ENCODE measurements around the gene MCRIP2.

DNA sequence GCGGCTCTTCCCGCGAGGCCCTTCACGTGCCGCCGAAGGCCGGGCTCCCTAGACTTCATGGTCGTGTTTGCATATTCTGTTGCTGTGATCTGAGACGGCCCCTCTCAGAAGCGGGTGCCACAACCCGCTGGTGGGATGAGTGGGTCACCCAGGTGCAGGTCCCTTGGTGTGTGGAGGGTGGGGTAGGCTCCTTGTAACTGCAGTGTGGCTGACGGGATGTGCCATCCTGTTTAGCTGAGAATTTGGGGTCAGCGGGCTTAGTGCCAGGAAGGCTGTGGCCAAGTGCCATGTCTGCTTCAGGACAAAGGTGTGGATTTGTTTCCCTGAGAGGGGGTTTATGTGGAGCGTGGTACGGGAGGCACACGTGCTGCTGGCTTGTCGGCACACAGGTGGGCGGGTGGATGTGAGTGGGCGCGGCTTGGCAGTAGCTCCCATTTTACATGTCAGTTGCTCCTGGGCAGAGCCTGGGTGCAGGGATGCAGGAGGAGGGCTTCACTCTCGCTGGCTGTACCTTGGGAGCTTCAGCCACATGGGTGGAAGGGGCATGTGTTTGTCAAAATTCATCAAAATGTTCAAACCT lies 20.0 kb upstream of the MCRIP2 start:
- TF ChIP-seq, protein P1, sequence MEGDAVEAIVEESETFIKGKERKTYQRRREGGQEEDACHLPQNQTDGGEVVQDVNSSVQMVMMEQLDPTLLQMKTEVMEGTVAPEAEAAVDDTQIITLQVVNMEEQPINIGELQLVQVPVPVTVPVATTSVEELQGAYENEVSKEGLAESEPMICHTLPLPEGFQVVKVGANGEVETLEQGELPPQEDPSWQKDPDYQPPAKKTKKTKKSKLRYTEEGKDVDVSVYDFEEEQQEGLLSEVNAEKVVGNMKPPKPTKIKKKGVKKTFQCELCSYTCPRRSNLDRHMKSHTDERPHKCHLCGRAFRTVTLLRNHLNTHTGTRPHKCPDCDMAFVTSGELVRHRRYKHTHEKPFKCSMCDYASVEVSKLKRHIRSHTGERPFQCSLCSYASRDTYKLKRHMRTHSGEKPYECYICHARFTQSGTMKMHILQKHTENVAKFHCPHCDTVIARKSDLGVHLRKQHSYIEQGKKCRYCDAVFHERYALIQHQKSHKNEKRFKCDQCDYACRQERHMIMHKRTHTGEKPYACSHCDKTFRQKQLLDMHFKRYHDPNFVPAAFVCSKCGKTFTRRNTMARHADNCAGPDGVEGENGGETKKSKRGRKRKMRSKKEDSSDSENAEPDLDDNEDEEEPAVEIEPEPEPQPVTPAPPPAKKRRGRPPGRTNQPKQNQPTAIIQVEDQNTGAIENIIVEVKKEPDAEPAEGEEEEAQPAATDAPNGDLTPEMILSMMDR (conservative IDR thresholded peaks at IDR 0.05; ENCODE audit: low read length): no peak
- no peak for TF ChIP-seq EZH2phosphoT487 (IDR thresholded peaks at IDR 0.05; ENCODE audit: borderline replicate concordance)

All from Loucy (cell line).